ENCODE data around the gene R3HDM4.
A peak's percentile ranks its signal among the peaks of the same experiment; 100 is the strongest.

Gene R3HDM4

GRCh38 chr19:875265-875879 is 37.6 kb downstream of the R3HDM4 start:
- no peak for DNase-seq (ENCODE audit: low read depth in 3 of 3)

GRCh38 chr19:873561-874041 is 39.4 kb downstream of the R3HDM4 start:
- no peak for DNase-seq (ENCODE audit: low read depth in 3 of 3)

- DNase-seq (ENCODE audit: low read depth in 3 of 3), result peak in 2 of 3 experiments; percentile 43 to 64
Measured at GRCh38 chr19:873084-873483, 39.9 kb downstream of the R3HDM4 start.

- DNase-seq (ENCODE audit: low read depth in 3 of 3), result peak; percentile 51 to 79 (median 56)
Measured at GRCh38 chr19:872266-872951, 40.6 kb downstream of the R3HDM4 start.

- DNase-seq (ENCODE audit: low read depth in 3 of 3), result no peak
Measured at GRCh38 chr19:871446-872265, 41.4 kb downstream of the R3HDM4 start.

- no peak for DNase-seq (ENCODE audit: low read depth in 3 of 3)
Measured at GRCh38 chr19:870963-871401, 42.0 kb downstream of the R3HDM4 start.

GRCh38 chr19:870314-870713 is 42.7 kb downstream of the R3HDM4 start:
- no peak for DNase-seq (ENCODE audit: low read depth in 3 of 3)

GRCh38 chr19:869245-870177 is 43.5 kb downstream of the R3HDM4 start:
- DNase-seq (ENCODE audit: low read depth in 3 of 3), result no peak

- no peak for DNase-seq (ENCODE audit: low read depth in 3 of 3)
Measured at GRCh38 chr19:868458-869244, 44.4 kb downstream of the R3HDM4 start.

GRCh38 chr19:867855-868457 is 45.1 kb downstream of the R3HDM4 start:
- DNase-seq (ENCODE audit: low read depth in 3 of 3), result no peak

GRCh38 chr19:867301-867793 is 45.7 kb downstream of the R3HDM4 start:
- no peak for DNase-seq (ENCODE audit: low read depth in 3 of 3)

- DNase-seq (ENCODE audit: low read depth in 3 of 3), result no peak
Measured at GRCh38 chr19:866769-867300, 46.2 kb downstream of the R3HDM4 start.

GRCh38 chr19:863315-863620 is 49.8 kb downstream of the R3HDM4 start:
- no peak for DNase-seq (ENCODE audit: low read depth in 3 of 3)

- DNase-seq (ENCODE audit: low read depth in 3 of 3), result peak; percentile 45 to 78 (median 53)
Measured at GRCh38 chr19:862581-863314, 50.3 kb downstream of the R3HDM4 start.

GRCh38 chr19:861756-862580 is 51.1 kb downstream of the R3HDM4 start:
- peak; percentile 27 to 70 (median 48) for DNase-seq (ENCODE audit: low read depth in 3 of 3)

GRCh38 chr19:861141-861755 is 51.8 kb downstream of the R3HDM4 start:
- DNase-seq (ENCODE audit: low read depth in 3 of 3), result no peak

Measured in stimulated activated CD4-positive, alpha-beta T cell treated with anti-CD3 and anti-CD28 coated beads, TNF-alpha, amount 100 ng/mL, for 24 hours (primary cell).